HCT116 (cell line): ENCODE data around the gene CLASP1. TPM values are rescaled to one million over a fixed set of nuclear protein-coding genes. Genes with fewer than 3 reads are reported as not detected.

Source experiments
- ATAC-seq: fragments of 200-7000 bp; cut with Tn5 transposase; 2 replicates; pipeline ENCODE4 v1.9.1; 2020; ENCODE audit warnings: mild to moderate bottlenecking, moderate library complexity
- BruUV-seq: library from RNA; stranded (reverse); fragments of 400-500 nt; replicated peaks from 2 replicates; lab custom pipeline; 2021; lab: Mats Ljungman, UMichigan
- CTCF ChIA-PET: fragments of 300-600 bp; sonication (Branson Sonifier 250); formaldehyde crosslinking; loops from one replicate; lab custom pipeline; 2021; ENCODE audit warnings: antibody characterized with exemption; lab: Charles Lee
- POLR2A ChIA-PET: fragments of 300-600, 350-600 bp; sonication (Branson Sonifier 250); formaldehyde crosslinking; loops from one replicate; lab custom pipeline; 2021; ENCODE audit warnings: antibody characterized with exemption; lab: Charles Lee
- RAD21 ChIA-PET, 2 experiments: fragments of 300-600 bp; sonication (Branson Sonifier 250); formaldehyde crosslinking; loops; one replicate each; lab custom pipeline; 2023; ENCODE audit warnings: low total read pairs in 2 of 2; ENCODE audit not compliant: uncharacterized antibody in 2 of 2, unreplicated experiment in 2 of 2, low non-redundant PET in 1 of 2; lab: Charles Lee
- DNase-seq: peaks from one replicate; pipeline ENCODE4 v3.0.0-alpha.2; 2010; ENCODE audit warnings: low read depth, low spot score
- H2AFZ ChIP-seq: fragments of 200-600 bp; shearing (Covaris generic), sonication (generic); 2 replicates; pipeline ENCODE4 v1.6.1; 2017; ENCODE audit warnings: low read depth, mixed run types, mixed read lengths, antibody characterized with exemption, low read length; ENCODE audit not compliant: poor library complexity, severe bottlenecking
- H3K27ac ChIP-seq: 2 replicates; pipeline ENCODE4 v1.5.1; 2012; ENCODE audit warnings: low read depth, low read length
- H3K27me3 ChIP-seq: fragments of 200-600 bp; sonication (generic); 2 replicates; pipeline ENCODE4 v1.6.1; 2016; ENCODE audit warnings: mixed run types, low read length, mixed read lengths; ENCODE audit not compliant: insufficient read depth
- H3K36me3 ChIP-seq, 2 experiments: fragments of 200-500 bp in 1 of 2; fragments of 200-600 bp in 1 of 2; sonication (Bioruptor generic) in 1 of 2; sonication (generic) in 1 of 2; 2 replicates each; pipeline versions ENCODE4 v1.5.1 to v1.6.1; 2014 to 2016; ENCODE audit warnings: low read length in 2 of 2, inconsistent platforms in 1 of 2, mixed read lengths in 1 of 2, mixed run types in 1 of 2; ENCODE audit not compliant: insufficient read depth in 2 of 2, control insufficient read depth in 1 of 2
- H3K4me1 ChIP-seq, 2 experiments: fragments of 200-600 bp in 1 of 2; sonication (generic) in 1 of 2; 2 replicates each; pipeline versions ENCODE4 v1.5.1 to v1.6.1; 2012 to 2017; ENCODE audit warnings: low read length in 2 of 2, inconsistent platforms in 1 of 2, mild to moderate bottlenecking in 1 of 2, mixed read lengths in 1 of 2, mixed run types in 1 of 2, moderate library complexity in 1 of 2; ENCODE audit not compliant: insufficient read depth in 2 of 2, control insufficient read depth in 1 of 2
- H3K4me2 ChIP-seq: fragments of 200-600 bp; sonication (generic); 2 replicates; pipeline ENCODE4 v1.6.1; 2017; ENCODE audit warnings: mixed run types, low read length, mixed read lengths
- H3K4me3 ChIP-seq, 2 experiments: fragments of 200-600 bp in 1 of 2; sonication (generic) in 1 of 2; replicated peaks in 1 of 2; 2 replicates each; pipeline ENCODE4 v1.5.1; 2011 to 2016; ENCODE audit warnings: low read length in 2 of 2, control low read depth in 1 of 2, low read depth in 1 of 2, mild to moderate bottlenecking in 1 of 2, mixed read lengths in 1 of 2, mixed run types in 1 of 2
- H3K79me2 ChIP-seq: fragments of 200-600 bp; sonication (generic); 2 replicates; pipeline ENCODE4 v1.6.1; 2017; ENCODE audit warnings: mild to moderate bottlenecking, mixed run types, low read length, moderate library complexity, mixed read lengths; ENCODE audit not compliant: insufficient read depth
- H3K9ac ChIP-seq: fragments of 200-600 bp; sonication (generic); 2 replicates; pipeline ENCODE4 v1.6.1; 2016; ENCODE audit warnings: low read length, mixed read lengths
- H3K9me2 ChIP-seq: fragments of 200-600 bp; sonication (generic), shearing (Covaris generic); 2 replicates; pipeline ENCODE4 v1.6.1; 2017; ENCODE audit warnings: mixed run types, mild to moderate bottlenecking, moderate library complexity; ENCODE audit not compliant: insufficient read depth
- H3K9me3 ChIP-seq, 2 experiments: fragments of 200-500 bp in 1 of 2; fragments of 200-600 bp in 1 of 2; sonication (Bioruptor generic) in 1 of 2; sonication (generic) in 1 of 2; 2 replicates each; pipeline ENCODE4 v1.6.1; 2014 to 2017; ENCODE audit warnings: low read length in 2 of 2, mixed read lengths in 2 of 2, inconsistent platforms in 1 of 2, low read depth in 1 of 2, mild to moderate bottlenecking in 1 of 2, mixed run types in 1 of 2, moderate library complexity in 1 of 2; ENCODE audit not compliant: control insufficient read depth in 1 of 2, insufficient read depth in 1 of 2
- H4K20me1 ChIP-seq: fragments of 200-600 bp; sonication (generic), shearing (Covaris generic); 2 replicates; pipeline ENCODE4 v1.6.1; 2017; ENCODE audit warnings: mixed run types, mild to moderate bottlenecking, moderate library complexity; ENCODE audit not compliant: insufficient read depth
- ATF3 ChIP-seq: IDR thresholded peaks from 2 replicates; pipeline ENCODE4 v1.6.1; 2012
- CBX3 ChIP-seq: IDR thresholded peaks from 2 replicates; pipeline ENCODE4 v1.6.1; 2012; ENCODE audit warnings: low read depth
- EGR1 ChIP-seq: IDR thresholded peaks from 2 replicates; pipeline ENCODE4 v1.6.1; 2012; ENCODE audit warnings: low read depth
- JUND ChIP-seq: IDR thresholded peaks from 2 replicates; pipeline ENCODE4 v1.6.1; 2012
- MAX ChIP-seq: IDR thresholded peaks from 2 replicates; pipeline ENCODE4 v1.6.1; 2012
- POLR2A ChIP-seq: IDR thresholded peaks from 2 replicates; pipeline ENCODE4 v1.7.0; 2011; ENCODE audit warnings: borderline replicate concordance; ENCODE audit not compliant: insufficient read depth, insufficient read length; ENCODE audit errors: extremely low read depth
- POLR2AphosphoS5 ChIP-seq: IDR thresholded peaks from 2 replicates; pipeline ENCODE4 v1.6.1; 2011; ENCODE audit warnings: mild to moderate bottlenecking, low read depth, low read length, moderate library complexity
- SIN3A ChIP-seq: IDR thresholded peaks from 2 replicates; pipeline ENCODE4 v1.6.1; 2012; ENCODE audit warnings: low read depth
- SP1 ChIP-seq: IDR thresholded peaks from 2 replicates; pipeline ENCODE4 v1.6.1; 2012; ENCODE audit warnings: low read depth
- TCF7L2 ChIP-seq: IDR thresholded peaks from 2 replicates; pipeline ENCODE4 v1.7.0; 2011; ENCODE audit warnings: borderline replicate concordance, inconsistent platforms; ENCODE audit not compliant: insufficient read depth, insufficient read length; ENCODE audit errors: extremely low read depth
- YY1 ChIP-seq: IDR thresholded peaks from 2 replicates; pipeline ENCODE4 v1.6.1; 2011; ENCODE audit warnings: low read length, low read depth, moderate library complexity, mild to moderate bottlenecking; ENCODE audit not compliant: insufficient replicate concordance; ENCODE audit errors: extremely low read depth
- ZBTB33 ChIP-seq: IDR thresholded peaks from 2 replicates; pipeline ENCODE4 v1.6.1; 2011; ENCODE audit warnings: mild to moderate bottlenecking, low read length, moderate library complexity; ENCODE audit not compliant: insufficient replicate concordance; ENCODE audit errors: extremely low read depth
- ZFX ChIP-seq: fragments of 450-650 bp; IDR thresholded peaks from 2 replicates; pipeline ENCODE4 v1.6.1; 2017
- ZNF274 ChIP-seq: fragments of 200-500 bp; sonication (Bioruptor generic); IDR thresholded peaks from 2 replicates; pipeline ENCODE4 v1.6.1; 2014; ENCODE audit warnings: mild to moderate bottlenecking, low read depth, low read length, inconsistent platforms
- intact Hi-C: fragments of 100-400 bp; cut with micrococcal nuclease; formaldehyde crosslinking; loops from 2 replicates; pipeline ENCODE4 v1.10.0; 2022
- total RNA-seq: library from RNA; stranded (reverse); gene quantifications from one replicate; pipeline ENCODE4 v1.2.1, GENCODE V29; 2021; ENCODE audit not compliant: unreplicated experiment
- TF ChIP-seq, protein P1 (sequence below), 3 experiments: fragments of 200-600 bp in 1 of 3; sonication (generic) in 1 of 3; IDR thresholded peaks in 2 of 3; conservative IDR thresholded peaks in 1 of 3; 2 replicates each; pipeline ENCODE4 v1.5.1; 2012 to 2017; ENCODE audit warnings: low read depth in 2 of 3, low read length in 2 of 3, antibody characterized with exemption in 1 of 3, borderline replicate concordance in 1 of 3, control low read depth in 1 of 3, mild to moderate bottlenecking in 1 of 3, mixed read lengths in 1 of 3, mixed run types in 1 of 3, moderate library complexity in 1 of 3; ENCODE audit not compliant: insufficient read depth in 1 of 3

The CLASP1 gene
- total RNA-seq, 1 experiment from 2014 or later = 41.9 TPM

DNA sequence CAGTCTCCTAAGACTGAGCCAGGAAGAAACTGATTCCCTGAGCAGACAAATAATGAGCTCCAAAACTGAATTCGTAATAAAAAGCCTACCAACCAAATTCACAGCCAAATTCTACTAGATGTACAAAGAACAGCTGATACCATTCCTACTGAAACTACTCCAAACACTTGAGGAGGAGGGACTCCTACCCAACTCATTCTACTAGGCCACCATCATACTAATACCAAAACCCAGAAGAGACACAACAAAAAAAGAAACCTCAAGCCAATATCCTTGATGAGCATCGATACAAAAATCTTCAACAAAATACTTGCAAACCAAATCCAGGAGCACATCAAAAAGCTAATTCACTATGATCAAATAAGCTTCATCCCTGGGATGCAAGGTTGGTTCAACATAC, 98.6 kb downstream of the CLASP1 start:
- Histone ChIP-seq H3K36me3 (no peaks in the 10 kb centered on the region), H3K4me1 (no peaks in the 10 kb centered on the region), H3K4me2 (no peak overlapping the region), H3K9me2 (no peaks in the 10 kb centered on the region), H3K27me3 (no peaks in the 10 kb centered on the region), H3K79me2 (peaks cover 38% of the 10 kb centered on the region), H3K9ac (no peak overlapping the region), H3K27ac (no peak overlapping the region), H3K9me3 (no peaks in the 10 kb centered on the region), H3K4me3 (no peak overlapping the region), H4K20me1 (no peaks in the 10 kb centered on the region), H2AFZ (no peak overlapping the region)
- TF ChIP-seq SIN3A (no peak), ATF3 (no peak), POLR2AphosphoS5 (no peak), ZBTB33 (no peak), ZFX (no peak), MAX (no peak), SP1 (no peak), EGR1 (no peak), CBX3 (no peak), JUND (no peak), YY1 (no peak), POLR2A (no peak), ZNF274 (no peak), TCF7L2 (no peak)
- TF ChIP-seq, protein P1, sequence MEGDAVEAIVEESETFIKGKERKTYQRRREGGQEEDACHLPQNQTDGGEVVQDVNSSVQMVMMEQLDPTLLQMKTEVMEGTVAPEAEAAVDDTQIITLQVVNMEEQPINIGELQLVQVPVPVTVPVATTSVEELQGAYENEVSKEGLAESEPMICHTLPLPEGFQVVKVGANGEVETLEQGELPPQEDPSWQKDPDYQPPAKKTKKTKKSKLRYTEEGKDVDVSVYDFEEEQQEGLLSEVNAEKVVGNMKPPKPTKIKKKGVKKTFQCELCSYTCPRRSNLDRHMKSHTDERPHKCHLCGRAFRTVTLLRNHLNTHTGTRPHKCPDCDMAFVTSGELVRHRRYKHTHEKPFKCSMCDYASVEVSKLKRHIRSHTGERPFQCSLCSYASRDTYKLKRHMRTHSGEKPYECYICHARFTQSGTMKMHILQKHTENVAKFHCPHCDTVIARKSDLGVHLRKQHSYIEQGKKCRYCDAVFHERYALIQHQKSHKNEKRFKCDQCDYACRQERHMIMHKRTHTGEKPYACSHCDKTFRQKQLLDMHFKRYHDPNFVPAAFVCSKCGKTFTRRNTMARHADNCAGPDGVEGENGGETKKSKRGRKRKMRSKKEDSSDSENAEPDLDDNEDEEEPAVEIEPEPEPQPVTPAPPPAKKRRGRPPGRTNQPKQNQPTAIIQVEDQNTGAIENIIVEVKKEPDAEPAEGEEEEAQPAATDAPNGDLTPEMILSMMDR (IDR thresholded peaks at IDR 0.05 in 2 of 3, conservative IDR thresholded peaks at IDR 0.05 in 1 of 3; ENCODE audit: borderline replicate concordance in 1 of 3, insufficient read depth in 1 of 3, low read depth in 2 of 3, low read length in 2 of 3) = no peak
- DNase-seq = no peak
- no TSS peak for BruUV-seq
- intact Hi-C loops = no loop called here
- ChIA-PET POLR2A (interaction anchor here (0.6 to 1.2 kb wide), 3 partner anchors 10 to 261 kb away, joined by 3 to 4 read pairs (median 4); partner anchors contain the start of gene RNU4ATAC), RAD21 (no interaction called here), CTCF (no interaction called here)
- ATAC-seq = no peak
